GM10266 (cell line): ENCODE measurements around the gene EDNRB.

Experiments used
- DNase-seq: peaks from one replicate; pipeline ENCODE4 v3.0.0; 2012; ENCODE audit errors: extremely low spot score
- CTCF ChIP-seq: IDR thresholded peaks from 2 replicates; pipeline ENCODE4 v1.5.1; 2012; ENCODE audit warnings: mild to moderate bottlenecking, low read depth; ENCODE audit not compliant: control insufficient read depth, insufficient read depth; ENCODE audit errors: missing control alignments

The EDNRB gene

GRCh38 chr13:77928909-77929308 lies 10.3 kb upstream of the EDNRB start:
- peak; percentile 20 for DNase-seq
- TF ChIP-seq CTCF: no peak

DNA sequence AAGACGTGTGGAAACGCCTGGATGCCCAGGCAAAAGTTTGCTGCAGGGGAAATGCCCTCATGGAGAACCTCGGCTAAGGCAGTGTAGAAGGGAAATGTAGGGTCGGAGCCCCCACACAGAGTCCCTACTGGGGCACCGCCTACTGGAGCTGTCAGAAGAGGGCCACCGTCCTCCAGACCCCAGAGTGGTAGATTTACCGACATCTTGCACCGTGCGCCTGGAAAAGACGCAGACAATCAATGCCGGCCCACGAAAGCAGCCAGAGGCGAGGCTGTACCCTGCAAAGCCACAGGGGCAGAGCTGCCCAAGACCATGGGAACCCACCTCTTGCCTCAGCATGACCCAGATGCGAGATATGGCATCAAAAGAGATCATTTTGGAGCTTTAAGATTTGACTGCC lies 7.0 kb upstream of the EDNRB start:
- DNase-seq: no peak
- no peak for TF ChIP-seq CTCF

DNA sequence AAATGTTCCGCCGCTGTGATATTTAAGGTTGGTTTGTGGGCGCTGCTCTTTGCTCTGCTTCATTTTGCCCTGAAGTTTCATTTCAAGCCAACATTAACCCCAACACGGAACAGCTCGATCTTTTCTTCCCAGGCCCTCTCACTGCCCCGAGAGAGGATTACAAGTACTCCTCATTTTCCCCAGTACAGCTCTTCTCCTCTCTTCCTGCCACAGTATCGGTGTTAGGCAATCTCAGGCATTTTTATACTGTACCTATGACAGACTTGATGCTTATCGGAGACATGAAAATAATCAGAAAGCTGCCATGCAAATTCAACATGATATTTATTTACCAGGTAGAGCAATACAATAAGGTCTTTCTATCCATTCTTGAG lies 1.3 kb upstream of the EDNRB start:
- TF ChIP-seq CTCF: no peak
- DNase-seq: no peak

GRCh38 chr13:77919246-77919920 lies 752 bp upstream of the EDNRB start:
- DNase-seq: no peak
- TF ChIP-seq CTCF: no peak

DNA sequence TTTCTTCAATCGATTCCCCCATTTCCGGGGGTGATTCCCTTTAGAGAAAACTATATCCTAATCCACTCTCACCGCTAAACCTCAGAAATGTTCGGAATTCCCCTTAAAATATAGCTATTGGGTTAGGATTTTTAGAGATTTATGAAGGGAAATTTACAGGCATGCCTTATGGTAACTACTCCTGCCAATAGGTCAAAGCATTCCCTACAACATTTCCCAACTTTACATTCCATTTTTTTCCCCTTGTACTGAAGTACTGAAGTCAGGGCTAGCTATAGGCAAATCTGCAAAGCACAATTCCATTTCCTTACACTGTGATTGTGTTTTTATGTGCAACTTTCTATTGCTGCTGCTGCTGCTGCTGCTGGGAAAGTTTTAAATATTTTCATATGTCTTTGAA lies 2.1 kb downstream of the EDNRB start:
- no peak for DNase-seq

GRCh38 chr13:77915686-77916085 lies 2.9 kb downstream of the EDNRB start:
- TF ChIP-seq CTCF: no peak
- no peak for DNase-seq

More for the DNA sequence above, 2.1 kb downstream of the EDNRB start:
- TF ChIP-seq CTCF: no peak

GRCh38 chr13:77913003-77913402 lies 5.6 kb downstream of the EDNRB start:
- no peak for TF ChIP-seq CTCF
- no peak for DNase-seq
